NCI-H2081 (cell line): ENCODE results near the gene PRKCE.

Experiments used
- DNase-seq, 2 experiments: peaks; one replicate each; lab custom pipeline; 2025; lab: John Stamatoyannopoulos, UW

The PRKCE gene

DNA sequence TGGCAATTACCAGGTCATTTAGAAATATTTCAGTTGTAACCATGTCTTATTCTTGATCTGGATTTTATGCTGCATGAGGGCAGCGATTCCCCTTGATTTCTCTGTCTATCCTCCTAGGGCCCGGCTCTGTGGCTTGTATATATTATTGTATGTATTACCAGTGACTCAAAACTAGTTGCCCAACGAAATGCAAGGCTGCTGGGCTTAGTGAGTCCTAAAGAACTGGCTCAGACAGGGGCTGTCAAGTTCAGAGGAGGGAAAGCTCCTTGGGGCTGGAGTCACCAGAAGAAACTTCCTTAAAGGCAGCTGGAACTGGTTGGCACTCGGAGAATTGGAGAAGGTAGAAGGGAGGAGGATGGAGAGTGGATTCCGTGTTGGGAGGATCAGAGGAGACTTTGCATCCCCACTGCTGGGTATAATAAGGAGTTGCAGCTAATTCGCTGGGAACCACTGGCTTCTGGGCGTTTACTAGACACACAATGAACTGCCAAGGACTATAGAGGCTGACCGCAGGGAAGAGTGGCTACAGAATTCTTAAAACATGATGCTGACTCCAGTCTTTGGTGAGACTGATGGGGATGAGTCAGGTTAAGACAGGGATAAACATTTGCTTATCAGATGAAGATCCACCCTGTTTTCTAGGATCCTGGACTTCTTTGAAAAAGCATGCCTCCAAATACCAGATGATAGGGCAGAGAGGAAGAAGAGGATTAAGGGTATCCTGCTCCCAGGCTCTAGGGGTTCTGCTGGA, 104.3 kb downstream of the PRKCE start:
- DNase-seq = no peak

DNA sequence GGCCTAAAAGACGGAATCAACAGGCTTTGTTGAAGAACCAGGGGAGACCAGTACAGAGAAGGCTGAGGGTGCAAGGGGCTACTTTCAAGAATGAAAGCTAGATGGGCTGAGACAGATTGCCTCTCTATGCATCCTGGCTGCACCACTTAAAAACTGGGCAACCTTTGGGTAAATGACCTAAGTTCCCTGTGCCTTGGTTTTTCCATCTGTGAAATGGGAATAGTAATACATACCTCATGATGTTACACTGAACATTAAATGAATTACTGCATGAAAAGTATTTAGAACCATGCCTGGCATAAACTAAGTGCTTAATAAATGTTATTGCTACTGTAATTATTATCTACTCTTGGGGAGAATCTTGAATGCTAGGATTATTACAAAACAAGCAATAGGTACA, 106.5 kb downstream of the PRKCE start:
- no peak for DNase-seq

DNA sequence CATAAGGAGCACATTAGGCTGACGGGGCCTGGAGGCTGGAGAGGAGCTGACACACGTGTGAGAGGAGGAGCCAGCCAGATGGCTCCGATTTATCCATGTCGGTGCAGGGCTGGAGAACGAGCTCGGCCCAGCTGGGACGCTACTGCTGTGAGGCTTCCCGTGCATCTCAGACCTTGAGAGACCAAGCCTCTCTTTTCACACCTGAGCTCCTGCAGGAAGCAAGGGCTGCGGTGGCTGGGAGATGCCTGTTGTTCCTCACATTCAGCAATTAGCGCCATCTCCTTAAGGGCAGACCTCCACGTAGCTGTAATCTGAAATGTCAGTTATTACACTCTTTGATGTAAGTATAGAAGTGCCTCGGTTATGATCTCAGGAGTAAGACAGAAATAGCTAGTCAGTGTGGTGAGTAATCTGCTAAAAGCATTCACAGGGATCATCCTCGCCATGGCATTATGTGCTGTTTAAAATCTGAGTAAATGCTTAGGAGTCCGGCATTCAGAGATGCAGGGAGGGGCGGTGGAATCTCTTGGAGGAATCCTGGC, 107.9 kb downstream of the PRKCE start:
- no peak for DNase-seq

DNA sequence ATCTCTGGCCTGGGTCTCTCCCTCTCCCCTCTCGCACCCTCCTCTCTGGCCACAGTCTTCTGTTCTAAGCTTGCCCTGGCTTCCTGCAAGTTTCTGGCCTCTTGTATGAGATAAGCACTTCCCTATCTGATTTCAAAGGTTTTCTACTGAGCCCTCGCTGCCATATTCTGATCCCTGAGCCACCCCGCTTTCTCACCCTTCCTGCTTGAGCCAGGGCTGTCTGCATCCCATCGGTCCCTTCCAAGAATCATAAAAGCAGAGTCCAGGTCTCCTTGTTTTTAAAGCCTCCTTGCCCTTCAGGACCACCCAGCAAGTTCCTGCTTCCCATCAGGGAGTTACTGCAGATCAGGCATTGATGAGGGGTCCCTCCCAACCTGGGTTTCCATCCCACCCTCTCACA, 110.2 kb downstream of the PRKCE start:
- DNase-seq = no peak

DNA sequence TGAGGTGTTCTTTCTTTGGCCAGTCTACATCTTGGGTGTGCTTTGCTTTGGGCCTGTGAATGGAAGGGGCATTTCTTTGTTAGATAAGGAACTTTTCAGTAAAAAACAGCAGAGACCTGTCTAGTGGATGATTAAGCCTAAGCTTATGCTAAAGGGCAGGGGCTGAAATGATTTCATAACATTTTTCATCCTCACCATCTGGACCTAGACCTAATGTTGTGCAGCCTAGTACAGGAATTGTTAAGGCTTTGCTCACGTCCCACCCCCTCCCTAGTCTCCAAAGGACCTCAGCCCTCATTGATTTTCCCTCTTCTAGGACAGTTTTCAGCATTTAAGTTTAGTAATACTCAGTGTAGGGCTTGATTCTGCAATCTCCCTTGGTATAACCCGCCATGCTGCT, 111.8 kb downstream of the PRKCE start:
- DNase-seq = no peak

DNA sequence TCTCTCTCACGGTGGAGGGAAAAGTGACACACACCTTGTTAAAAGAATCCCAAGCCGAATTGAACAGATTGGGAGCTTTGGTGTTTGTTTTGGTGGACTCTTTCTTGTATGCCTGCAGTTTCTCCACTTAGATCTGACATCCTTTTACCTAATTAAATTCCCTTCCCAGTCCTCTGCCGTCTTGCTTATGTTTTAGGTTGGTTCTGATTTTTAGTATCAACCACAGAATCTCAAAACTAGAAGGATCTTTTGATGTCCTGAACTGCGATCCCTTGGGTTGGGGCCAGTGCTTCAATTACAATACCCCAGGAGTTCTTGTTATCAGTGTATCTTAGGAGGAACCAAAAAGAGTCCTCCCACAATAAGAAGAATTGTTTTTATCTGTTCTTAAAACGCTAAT, 112.3 kb downstream of the PRKCE start:
- DNase-seq = no peak

DNA sequence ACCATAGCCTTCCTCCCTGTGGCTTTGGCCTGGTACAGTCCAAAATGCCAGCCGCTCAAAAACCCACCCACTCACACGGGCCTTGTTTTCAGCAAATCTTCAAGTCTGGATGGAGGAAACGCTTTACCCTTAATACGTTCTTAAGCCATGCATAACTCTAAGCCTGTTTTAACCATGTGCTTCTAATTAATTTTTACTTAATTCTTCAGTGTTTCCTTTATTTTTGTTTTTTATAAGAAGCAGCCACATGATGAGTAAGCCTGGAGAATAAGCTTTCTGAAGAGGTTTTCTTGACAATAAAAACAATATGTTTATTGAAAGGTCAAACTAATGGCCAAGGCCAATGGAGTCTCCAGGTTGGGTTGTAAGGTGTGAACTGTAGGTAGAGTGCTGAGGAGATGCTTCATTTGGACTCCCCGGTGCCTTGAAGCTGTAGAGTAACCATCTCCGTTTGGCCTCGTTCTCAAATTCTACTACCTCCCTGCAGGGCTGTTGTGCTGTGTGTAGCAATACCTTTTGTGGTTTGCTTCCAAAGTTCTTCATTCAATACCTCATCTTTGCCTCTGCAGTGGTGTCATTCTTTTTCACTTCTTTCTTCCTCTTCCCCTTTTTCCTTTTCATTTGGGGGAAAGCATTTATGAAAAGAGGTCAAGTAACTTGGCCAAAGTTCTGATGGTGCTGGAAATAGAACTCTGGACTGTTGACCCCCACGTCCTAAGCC, 113.7 kb downstream of the PRKCE start:
- no peak for DNase-seq

DNA sequence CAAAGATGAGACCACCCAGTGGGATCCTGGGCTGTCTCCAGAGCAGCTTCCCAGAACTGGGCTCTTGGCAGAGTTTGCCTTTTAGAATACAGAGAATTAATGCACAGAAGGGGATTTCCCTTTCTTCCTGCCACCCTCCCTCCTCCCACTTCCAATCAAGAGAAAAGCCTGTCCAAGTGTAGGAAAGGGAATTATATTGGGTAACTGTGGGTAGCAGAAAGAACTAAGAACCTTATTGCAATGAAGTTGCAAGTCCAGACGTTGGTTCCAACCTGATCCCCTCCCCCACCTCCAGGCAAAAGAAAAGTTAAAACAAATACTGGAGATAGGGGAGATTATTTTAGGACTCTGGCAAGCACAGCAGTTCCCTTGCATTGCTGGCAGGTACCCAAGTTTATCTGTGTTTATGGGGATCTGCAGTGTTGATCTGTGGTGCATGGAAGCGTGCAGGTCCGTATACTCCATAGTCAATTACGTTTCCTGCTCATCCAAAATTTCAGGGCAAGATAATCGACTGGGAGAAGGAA, 114.3 kb downstream of the PRKCE start:
- no peak for DNase-seq

DNA sequence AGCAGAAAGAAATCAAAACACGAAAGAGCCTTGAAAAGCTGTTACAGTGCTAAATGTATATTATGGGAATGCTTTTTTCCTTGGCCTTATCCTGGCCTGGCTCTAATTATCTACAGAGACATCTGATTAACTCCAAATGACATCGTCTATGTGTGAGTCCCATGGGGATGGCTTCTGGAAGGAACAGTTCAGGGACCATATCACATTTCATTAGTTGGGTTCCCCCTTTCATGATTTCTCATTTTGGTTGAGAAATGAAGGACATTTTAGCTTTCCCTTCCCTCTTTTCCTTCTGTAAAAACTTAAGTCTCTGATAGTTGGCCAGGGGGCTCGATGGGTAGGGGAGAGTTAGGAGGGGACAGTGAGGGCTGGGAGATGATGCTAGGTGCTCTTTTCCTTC, 116.7 kb downstream of the PRKCE start:
- DNase-seq = no peak

DNA sequence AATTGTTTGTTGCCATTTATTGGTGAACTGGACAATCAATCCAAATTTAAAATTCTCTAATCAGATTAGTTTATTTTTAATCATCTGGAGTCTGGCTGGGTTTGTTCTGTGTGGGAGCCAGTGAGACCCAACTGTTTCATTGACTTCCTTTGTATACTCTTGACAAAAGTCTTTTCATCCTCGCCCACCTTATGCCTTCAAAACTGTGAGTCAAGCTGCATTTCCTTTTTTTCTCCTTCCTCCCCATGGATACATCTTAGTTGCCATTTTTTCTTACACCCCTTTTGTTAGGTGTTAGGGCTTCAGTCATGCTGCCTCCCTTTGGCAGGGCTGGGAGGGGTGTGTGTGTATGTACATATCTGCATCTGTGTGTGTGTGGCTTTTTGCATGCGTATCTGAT, 117.6 kb downstream of the PRKCE start:
- DNase-seq = no peak

DNA sequence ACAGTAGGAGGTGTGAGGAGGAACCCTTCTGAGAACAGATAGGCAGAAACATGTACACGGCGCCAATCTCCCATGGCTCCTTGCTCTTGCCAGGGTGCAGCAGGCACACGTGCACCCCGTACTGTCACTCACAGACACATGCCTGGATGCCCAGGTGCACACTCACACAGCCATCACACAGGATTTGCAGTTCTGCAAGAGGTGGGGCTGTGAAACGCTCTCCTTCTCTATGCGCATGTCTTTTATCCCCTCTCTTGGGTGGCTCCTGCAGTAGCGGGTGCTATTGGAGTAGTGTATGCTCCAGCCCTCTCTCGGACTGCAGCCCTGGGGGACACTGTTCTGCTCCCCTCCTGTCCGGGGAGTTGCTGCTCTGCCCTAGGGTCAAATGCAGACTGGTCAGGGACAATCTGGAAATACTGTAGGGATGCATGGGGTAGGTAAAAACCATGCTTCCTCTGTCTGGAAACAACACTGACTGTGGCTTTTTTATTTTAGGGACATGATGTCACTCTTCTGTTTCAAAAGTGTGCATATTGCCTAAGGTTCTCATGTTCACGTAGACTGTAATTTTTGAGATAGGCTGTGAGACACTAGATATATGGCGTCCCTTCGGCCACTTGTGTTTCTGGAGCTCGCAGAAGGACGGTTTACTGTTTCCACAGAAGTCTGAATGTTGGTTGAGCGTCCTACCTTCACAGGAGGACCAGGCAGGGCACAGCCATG, 118.5 kb downstream of the PRKCE start:
- no peak for DNase-seq

DNA sequence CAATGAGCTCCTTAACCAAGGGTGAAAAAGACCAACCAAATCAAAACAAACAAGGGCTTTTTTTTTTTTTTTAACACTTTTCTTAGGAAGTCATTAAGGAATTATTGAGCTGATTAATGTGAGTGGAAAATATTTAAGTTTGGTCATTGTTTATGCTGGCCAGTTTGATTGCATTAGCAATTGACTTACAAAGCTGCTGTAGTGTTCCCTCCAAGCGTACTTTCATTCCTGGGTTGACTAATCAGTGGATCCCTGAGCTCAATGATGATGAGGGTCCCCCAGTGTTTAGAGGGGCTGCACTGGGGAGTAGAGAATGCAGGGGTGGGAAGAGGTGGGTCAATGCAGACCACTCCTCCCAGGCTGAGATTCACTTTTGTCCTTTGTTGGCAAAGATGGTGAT, 119.3 kb downstream of the PRKCE start:
- no peak for DNase-seq

DNA sequence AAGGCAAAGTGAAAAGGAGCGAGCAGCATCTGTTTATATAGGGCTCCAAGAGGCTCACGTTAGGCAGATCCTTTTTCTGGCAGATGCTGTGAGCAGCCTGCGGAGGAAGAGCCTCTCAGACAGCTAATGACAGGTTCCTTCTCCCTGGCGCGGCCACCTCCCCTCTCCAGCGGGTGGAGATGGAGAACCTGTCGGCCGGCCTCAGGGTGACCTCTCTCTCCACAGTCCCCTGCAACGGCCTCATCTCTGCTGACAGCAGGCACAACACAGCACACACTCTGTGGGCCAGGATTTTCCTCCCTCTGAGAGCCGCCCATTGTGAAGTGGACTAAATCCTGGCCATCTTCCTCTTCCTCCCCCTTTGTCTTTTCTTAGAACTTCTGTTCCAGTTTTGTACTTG, 119.8 kb downstream of the PRKCE start:
- no peak for DNase-seq

DNA sequence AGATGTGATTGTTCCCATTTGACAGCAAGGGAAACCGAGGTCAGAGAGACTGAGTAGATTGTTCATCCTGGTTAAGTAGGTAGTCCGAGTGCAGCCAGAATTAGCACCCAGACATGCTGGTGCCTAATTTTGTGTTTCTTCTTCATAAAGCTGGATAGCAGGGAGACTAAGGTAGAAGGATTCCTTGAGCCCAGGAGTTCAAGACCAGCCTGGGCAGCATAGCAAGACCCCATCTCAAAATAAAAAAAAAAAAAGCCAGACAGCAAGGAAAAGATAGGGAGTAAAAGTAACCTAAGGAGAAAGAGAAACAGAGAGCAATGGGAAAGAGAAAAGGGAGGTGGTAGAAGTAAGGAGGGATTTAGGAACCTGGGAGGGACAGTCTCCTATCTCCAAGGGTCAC, 120.6 kb downstream of the PRKCE start:
- no peak for DNase-seq

DNA sequence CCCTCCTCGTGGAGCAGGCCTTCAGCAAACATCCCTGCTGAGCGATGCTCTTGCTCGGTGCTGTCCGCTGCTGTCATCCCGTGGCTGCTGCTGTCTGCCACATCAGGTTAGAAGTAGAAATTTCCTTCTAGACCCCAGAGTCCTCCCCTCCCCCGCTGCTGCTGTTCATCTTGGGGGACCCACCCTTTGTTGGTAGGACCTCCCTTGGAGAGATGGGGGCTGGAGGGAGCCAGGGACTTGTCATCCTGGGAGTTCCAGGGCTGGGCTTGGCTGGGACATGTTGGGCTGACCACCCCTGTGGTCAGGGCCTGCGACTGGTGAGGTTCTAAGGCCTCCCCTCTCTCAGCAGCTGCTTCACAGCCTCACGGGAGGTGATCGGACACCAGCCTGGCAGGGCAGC, 122.4 kb downstream of the PRKCE start:
- DNase-seq = no peak

DNA sequence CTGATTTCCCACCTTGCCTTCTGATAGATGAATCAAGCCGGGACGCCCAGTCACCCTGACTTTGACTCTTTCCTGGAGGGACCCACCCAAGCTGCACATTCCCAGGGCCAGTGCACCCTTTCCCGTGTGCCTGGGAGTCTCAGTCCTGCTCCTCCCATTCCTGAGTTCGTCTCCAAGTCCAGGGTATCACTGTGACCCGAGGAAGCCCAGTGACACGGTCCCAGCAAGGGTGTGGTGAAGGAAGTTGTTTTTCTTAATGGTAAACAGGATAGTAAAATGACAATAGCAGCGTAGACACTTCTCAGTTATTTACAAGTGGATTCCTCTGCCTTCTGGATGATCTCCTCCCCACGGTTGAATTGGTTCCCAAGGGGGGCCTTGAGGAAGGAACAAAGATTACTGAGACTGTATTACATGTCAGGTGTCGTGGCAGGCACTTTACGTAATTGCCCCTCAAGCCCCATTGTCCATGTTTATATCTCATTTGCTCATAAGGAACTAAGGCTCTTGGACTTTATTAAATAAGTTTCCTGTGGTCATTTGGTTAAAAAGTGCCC, 123.3 kb downstream of the PRKCE start:
- DNase-seq = no peak

DNA sequence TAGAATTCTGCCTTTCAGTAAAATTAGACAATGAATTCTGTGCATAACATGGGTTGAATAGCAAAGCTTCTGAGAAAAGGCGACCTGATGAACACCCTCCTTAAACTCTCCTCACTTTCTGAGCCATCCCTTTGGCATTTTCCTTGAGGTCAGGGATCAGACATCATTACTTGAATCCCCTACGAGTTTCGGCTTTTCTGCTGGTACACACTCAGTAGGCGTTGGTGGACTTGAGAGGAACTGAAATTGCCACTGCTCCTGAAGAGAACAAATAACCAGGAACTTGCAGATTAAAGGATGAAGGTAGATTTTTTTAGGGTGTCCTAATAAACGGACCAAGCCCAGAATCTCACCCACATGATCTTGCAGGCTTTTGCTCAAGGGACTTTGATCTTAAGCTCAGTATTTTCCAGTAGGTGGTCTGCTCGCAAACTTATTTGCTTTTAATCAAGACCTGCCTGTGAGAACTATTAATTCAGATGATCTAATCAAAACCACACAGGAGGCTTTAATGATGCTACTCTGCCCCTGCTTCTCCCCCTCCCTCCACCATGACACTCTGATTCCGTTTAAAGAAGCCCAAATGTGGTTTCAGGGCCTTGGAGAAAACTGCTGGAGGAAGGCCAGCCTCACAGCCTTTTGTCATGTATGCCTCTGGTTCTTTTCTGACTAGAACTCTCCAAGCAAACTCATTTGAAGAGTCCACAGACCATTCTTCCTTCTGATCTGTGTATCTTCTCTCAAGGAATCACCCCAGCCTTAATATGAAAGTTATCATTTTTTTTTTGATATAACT, 124.9 kb downstream of the PRKCE start:
- no peak for DNase-seq

DNA sequence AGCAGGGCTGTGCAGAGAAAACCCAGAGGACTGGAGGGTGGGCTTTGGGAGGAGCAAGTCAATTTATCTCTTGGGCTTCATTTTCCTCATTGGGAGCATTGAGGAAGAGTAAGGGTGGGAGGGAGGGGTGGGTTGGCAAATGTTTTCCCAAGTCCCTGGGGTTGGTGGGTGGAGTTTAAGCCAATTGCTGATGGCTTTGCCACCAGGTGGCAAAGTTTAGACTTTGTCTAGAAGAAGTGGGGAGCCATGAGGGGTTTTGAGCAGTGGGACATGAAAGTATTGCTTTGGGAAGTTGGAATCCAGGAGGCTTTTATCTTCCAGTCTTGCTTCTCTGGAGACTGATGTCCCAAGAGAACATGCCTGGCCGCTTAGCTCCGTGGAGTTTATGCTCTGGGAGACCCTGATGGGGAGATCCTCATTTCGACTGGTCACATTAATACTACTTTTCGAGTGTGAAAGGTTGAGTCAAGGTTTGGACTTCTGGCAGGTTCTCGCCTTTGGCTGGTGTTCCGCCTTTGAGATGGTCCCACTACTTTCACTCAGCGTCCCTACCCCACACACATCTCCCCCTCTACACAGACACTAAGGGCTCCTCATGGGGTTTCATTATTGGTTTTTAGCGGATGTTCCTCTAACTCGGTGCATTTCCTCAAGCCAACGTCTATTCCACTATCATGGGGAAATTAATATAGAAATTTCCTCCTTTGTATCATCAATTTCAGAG, 126.7 kb downstream of the PRKCE start:
- no peak for DNase-seq

DNA sequence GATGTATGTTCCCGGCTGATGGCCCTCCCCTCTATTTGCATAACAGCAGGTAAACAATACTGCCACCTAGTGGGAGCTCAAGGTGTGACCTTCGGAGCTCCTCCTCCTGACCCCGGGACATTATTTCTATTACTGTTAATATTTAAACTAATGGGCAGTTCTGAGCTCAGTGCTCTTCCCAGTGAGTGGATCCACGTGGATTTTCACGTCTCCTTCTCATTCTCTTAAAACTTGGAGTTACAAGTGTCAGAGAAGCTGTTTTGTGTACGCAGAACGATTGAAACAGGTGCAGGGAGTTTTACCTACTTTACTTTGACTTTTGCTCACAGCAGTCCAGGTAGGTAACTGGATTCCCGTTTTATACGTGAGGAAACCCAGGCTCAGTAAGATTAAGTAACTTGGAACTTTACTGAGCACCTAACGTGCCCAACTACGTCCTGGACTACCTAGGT, 127.3 kb downstream of the PRKCE start:
- DNase-seq = peak; percentile 30 to 69
